HG03460 (cell line): Measurements from ENCODE around the gene TF.
"Not testable (repeated sequence)": the region's sequence is repeated elsewhere in the genome, so short reads cannot be mapped to it uniquely, and the experiment has no call there.

Experiments
- ATAC-seq: cut with Tn5 transposase; IDR thresholded peaks from one replicate; pipeline ENCODE4 v1.9.1; 2021; ENCODE audit not compliant: unreplicated experiment

TF gene

GRCh38 chr3:133745981-133746711, at the start of gene TF:
TSS of gene TF (plus strand) at chr3:133746393. CDS start at chr3:133746441, 48 bp downstream.
- no peak for ATAC-seq

GRCh38 chr3:133697960-133698359, 48.2 kb upstream of the TF start:
- no peak for ATAC-seq

- ATAC-seq: no peak
Observed at GRCh38 chr3:133699467-133699866, 46.7 kb upstream of the TF start.

GRCh38 chr3:133699903-133700302, 46.3 kb upstream of the TF start:
- no peak for ATAC-seq

- no peak for ATAC-seq
Observed at GRCh38 chr3:133700351-133700750, 45.8 kb upstream of the TF start.

- ATAC-seq: no peak
Observed at GRCh38 chr3:133701435-133702358, 44.5 kb upstream of the TF start.

- ATAC-seq: no peak
Observed at GRCh38 chr3:133703915-133704314, 42.3 kb upstream of the TF start.

GRCh38 chr3:133706033-133706432, 40.2 kb upstream of the TF start:
- no peak for ATAC-seq

GRCh38 chr3:133709139-133709750, 36.9 kb upstream of the TF start:
- no peak for ATAC-seq

GRCh38 chr3:133711013-133711412, 35.2 kb upstream of the TF start:
- ATAC-seq: no peak

DNA sequence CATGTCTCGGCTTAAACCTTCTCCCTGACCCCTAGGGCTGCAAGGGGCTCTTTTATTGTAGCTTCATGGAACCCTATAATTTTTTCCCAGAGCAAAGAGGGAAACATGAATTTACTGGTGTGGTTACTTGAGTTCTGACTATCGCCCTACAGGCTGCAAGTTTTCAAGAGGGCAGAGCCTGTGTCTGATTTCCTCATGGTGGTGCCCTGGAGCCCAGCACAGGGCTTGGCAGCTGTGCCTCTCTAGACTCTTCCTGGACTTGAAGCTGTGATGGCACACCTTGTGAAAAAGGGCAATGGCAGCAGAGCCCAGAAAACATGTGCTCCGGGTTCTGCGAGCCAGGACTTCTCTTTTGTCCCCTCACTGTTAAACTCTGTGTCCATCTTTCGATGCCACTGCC, 34.2 kb upstream of the TF start:
- ATAC-seq: no peak

DNA sequence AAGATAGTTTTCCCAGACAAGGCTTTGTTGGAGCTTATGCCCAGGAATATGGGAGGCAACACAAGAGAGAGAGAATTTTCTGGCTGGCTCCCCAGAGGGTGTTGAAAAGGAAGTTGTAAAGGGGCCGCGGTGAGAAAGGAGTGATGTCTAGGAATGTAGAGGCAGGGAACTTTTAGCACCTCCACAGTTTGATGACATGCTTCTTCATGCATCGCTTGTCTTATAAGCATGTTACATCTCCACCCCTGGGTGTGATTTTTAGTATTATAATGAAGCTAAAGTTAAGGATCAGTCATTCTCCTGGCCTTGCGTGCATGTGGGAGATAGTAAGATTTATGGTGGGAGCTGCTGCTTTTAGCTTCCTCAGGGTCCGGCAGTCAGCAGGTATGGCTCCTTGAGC, 32.8 kb upstream of the TF start:
- ATAC-seq: no peak

DNA sequence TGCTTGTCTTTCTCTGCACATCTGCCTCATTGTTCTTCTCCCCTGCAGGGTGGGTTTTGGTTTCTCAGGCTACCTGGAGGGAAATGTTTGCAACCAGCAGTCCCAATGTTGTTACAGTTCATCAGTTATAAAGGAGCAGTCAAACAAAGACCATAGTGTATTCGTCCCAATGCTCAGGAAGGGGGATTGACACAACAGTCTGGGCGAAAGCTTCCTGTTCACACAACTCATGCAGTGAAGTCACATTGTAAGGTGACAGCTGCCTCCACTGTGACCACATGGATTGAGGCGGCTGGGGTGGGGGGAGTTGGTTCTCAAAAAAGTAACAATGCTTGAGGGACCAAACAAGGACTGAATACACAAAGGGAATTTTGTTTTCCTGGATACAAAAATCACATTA, 28.8 kb upstream of the TF start:
- ATAC-seq: no peak

- no peak for ATAC-seq
Observed at GRCh38 chr3:133722935-133723334, 23.3 kb upstream of the TF start.

DNA sequence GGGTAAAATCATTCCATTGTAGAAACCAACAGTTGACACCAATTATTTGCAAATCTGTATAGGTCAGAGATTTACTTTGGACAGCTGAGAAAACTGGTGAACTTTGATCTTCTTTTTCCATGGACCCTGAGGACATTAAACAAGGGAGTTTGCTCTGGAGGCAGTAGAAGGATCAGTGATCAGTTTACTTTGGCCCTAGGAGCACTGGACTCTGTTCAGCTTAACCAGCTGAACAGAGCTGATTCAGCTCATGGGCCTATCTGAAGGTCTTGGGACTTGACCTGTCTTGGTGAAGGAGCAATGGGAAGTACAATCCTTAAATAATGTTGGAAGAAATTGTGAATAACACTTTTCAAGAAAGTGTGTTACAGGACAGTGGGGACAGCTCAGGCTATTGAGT, 15.2 kb upstream of the TF start:
- no peak for ATAC-seq

DNA sequence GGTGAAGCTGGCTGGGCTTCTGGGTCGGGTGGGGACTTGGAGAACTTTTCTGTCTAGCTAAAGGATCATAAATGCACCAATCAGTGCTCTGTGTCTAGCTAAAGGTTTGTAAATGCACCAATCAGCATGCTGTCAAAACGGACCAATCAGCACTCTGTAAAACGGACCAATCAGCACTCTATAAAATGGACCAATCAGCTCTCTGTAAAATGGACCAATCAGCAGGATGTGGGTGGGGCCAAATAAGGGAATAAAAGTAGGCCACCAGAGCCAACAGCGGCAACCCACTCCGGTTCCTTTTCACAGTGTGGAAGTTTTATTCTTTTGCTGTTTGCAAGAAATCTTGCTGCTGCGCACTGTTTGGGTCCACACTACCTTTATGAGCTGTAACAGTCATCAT, 14.0 kb upstream of the TF start:
- not testable (repeated sequence) for ATAC-seq

DNA sequence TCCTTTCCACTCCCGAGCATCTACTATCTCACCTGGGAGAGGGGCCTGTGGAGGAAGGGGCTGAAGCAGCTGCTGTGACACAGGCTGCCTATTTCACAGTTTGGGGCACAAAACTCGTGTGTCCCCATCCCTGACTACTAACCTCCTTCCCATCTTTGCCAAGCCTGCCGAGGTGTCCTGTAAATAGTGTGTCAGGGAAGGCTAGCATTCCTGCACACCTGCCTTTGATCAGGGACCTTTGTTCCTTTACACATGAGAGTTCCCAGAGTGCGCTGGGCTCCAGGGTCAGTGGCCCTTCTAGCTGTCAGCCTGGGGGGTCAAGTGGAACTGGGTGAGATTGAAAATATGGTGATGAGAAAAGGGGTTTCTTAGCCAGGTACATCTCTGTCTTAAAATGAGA, 13.0 kb upstream of the TF start:
- no peak for ATAC-seq

GRCh38 chr3:133734305-133734704, 11.9 kb upstream of the TF start:
- no peak for ATAC-seq

DNA sequence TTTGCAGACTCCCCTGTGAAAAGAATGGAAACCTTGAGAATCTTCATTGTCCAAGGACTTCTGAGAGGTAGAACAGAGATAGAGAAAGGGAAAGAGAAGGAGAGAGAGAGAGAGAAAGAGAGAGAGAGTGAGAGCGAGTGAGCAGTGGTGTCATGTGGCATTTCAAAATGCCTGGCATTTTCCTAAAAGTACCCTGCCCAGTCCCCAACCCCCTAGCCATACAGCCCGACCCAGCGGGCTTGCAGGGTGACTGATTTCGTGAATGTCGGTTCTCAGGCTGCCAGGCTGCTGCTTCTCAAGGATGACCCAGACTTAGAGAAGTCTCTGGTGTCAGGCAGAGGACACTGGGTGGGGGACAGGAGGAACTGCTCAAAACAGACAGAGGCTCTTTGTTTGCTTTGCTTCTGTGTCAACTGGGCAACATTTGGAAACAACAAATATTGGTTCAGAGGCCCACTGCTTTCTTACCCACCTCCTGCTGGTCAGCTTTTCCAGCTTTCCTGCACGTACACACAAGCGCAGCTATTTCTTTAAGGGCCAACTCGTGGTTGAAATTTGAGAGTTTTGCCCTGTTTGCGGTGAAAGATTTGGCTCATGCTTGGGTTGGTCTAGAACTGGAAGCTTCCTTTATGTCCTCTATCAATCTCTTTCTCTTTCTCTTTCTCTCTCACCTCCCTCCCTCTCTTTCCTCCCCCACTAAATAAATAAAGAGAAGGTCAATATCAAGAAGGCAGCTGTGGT, 3.7 kb upstream of the TF start:
- ATAC-seq: no peak

- no peak for ATAC-seq
Observed at GRCh38 chr3:133744241-133744640, 2.0 kb upstream of the TF start.

DNA sequence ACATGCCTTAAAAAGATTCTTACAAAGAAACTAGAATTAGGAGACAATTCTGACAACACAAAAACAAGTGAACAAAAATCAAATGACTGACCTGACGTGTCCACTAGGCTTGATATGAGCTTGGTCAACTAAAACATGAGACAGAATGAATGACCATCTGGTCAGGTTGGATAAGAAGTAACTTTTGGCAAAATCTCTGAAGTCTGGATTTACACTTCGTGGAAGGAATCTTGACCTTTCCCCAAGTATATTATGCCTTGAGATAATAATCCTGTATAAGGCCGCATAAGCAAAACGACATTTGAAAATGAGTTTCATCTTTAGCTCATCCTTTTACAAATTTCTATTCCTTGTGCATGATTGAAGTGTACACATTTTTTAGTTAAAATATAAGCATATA, 1.1 kb upstream of the TF start:
- no peak for ATAC-seq
